NCI-H1694 (cell line): Measurements from ENCODE around the gene GJB1.
A peak's percentile ranks its signal among the peaks of the same experiment; 100 is the strongest.

Experiments used
- DNase-seq: peaks from one replicate; lab custom pipeline; 2025; lab: John Stamatoyannopoulos, UW

Gene GJB1

DNA sequence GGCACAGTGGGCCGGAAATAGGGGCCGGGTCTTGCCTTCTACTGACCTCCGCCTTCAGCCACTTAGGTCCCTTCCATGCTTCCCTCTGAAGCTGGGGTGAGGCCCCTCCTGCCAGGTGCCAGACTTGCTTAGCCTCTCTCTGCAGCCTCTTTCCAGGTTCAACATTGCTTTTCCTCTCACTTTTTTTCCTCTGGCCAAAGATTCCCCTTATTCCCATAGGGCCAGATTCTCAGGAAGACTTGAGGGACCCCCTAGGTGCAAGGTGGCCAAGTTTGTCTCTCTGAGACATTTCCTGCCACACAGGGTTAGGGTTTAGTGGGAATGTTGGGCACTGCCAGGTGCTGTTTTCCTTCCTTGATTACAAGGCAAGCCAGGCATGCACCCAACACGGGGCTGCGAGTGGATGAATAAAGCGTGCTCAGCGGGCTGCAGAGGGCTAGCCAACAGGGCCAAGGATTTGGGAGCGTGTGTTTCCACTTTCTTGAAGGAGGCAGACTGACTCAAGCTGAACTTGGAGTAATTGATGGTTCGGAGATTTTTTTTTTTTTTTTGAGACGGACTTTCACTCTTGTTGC, 7.6 kb upstream of the GJB1 start:
- no peak for DNase-seq

DNA sequence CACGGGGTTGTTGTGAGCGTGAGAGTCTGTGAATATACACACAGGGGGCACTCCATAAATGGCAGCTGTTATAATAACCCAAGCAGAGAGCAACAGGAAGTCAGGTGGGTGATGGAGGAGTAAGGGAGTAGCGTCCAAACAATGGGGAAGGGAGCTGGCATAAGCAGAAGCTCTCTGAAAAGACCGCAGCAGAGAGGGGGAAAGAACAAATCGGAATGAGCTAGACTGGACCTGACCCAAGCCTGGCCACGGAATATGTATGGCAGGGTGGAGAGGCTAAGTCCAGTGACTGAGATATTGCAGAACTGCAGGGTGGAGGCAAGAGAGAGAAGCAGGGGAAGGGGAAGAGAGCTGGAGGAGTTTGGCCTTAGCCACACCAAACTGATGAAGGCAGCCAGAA, 6.5 kb upstream of the GJB1 start:
- no peak for DNase-seq

- DNase-seq, result no peak
Observed at GRCh38 chrX:71217298-71217697, 5.7 kb upstream of the GJB1 start.

- DNase-seq, result no peak
Observed at GRCh38 chrX:71221145-71221544, 1.9 kb upstream of the GJB1 start.

DNA sequence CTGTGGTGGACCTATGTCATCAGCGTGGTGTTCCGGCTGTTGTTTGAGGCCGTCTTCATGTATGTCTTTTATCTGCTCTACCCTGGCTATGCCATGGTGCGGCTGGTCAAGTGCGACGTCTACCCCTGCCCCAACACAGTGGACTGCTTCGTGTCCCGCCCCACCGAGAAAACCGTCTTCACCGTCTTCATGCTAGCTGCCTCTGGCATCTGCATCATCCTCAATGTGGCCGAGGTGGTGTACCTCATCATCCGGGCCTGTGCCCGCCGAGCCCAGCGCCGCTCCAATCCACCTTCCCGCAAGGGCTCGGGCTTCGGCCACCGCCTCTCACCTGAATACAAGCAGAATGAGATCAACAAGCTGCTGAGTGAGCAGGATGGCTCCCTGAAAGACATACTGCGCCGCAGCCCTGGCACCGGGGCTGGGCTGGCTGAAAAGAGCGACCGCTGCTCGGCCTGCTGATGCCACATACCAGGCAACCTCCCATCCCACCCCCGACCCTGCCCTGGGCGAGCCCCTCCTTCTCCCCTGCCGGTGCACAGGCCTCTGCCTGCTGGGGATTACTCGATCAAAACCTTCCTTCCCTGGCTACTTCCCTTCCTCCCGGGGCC, 1.2 kb downstream of the GJB1 start:
- no peak for DNase-seq

DNA sequence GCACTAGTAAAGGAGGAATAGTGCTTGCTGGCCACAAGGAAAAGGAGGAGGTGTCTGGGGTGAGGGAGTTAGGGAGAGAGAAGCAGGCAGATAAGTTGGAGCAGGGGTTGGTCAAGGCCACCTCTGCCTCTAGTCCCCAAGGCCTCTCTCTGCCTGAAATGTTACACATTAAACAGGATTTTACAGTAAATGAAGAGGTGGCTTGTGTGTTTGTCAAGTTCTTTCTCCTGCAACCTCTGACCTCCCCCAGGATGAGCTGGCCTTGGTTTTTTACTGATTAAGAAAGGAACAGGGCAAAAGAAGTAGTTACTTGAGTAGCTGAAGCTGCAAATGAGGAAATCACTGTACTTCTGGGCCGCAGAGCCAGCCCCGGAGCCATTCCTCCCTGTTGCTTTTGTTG, 2.0 kb downstream of the GJB1 start:
- DNase-seq, result no peak

- DNase-seq, result no peak
Observed at GRCh38 chrX:71225676-71226075, 2.7 kb downstream of the GJB1 start.

DNA sequence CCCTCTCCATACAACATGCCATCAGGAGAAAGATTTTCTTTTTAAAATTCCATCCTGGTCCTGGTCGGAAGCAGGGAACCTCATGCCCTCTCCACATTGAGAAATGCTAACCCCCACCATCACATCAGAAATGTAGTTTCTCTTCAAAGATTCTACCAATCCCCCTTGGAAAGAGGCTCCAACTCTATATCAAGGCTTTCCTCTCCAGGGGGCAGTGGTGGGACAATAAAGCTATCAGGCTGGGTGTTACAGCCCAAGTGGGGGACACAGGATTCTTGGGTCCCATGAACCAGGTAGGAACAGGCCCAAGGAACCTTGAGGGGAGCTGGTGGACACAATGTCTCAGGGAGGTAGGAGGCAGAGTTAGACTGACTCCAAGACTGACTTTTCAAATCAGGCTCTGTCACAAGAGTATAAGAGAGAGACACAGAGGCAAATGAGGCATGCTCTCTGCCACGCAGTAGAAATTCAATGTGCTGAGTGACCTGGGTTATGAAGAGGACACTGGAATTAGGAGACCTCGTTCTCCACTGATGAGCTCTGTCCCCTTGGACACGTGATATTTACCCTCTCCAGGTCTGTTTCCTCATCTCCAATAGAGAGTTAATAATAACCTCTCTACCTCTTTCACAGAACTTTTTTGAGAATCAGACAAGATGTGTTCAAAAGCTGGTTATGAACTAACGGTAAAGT, 4.5 kb downstream of the GJB1 start:
- no peak for DNase-seq

DNA sequence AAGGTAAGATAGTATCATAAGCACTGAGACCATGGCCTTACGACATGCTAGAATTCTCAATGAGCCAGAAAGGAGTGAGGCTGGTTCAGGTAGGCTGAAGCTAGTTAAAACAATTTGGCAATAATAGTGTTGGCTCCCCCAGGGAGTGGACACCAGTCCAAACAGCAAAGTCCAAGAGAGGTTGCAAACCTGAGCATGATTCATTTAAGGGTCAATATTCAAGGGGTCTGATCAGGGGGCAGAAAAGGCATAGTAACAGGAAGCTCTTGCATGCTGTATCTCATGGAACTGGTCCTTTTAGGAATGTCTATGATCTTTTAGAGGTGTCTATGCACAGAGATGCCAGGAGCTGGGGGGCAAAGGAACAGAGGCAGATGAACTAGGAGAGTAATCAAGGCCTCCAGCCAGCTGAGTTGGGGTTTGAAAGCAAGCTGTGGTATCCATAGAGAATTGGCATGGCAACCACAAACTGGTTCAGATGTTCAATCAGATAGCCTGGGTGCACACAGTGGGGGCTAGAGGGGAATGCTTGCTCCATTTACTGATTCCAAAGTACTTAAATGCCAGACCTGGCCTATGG, 5.1 kb downstream of the GJB1 start:
- no peak for DNase-seq

DNA sequence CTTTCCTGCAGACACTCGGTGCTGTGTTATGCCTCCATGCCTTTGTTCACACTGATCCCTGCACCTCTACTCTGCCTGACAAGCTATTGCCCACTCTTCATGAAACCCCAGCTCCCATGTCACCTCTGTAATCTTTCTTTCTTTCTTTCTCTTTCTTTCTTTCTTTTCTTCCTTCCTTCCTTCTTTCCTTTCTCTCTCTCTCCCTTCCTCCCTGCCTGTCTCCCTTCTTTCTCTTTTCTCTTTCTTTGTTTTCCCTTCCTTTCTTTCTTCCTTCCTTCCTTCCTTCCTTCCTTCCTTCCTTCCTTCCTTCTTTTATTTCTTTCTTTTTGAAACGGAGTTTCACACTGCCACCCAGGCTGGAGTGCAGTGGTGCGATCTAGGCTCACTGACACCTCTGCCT, 12.5 kb downstream of the GJB1 start:
- no peak for DNase-seq

- no peak for DNase-seq
Observed at GRCh38 chrX:71236836-71237235, 13.8 kb downstream of the GJB1 start.

DNA sequence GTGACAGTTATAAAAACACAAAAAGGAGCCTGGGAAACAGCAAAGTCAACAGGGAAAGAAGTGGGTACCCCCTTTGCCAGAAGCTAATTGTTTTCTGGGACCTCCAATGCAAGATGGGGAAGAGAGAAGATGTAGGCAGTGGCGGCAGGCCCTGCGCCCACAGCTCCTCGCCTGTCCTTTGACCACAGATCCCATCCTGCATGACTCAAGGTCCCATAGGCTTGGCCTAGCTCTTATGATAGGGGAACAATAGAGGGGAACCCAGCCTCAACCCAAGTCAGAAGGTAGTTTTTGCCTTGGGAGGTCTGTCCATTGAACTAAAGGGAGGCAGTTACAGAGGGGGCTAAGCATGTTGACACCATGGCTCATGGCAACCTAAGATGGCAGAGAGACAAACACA, 16.8 kb downstream of the GJB1 start:
- no peak for DNase-seq

GRCh38 chrX:71241301-71241700, 18.3 kb downstream of the GJB1 start:
- DNase-seq, result no peak

DNA sequence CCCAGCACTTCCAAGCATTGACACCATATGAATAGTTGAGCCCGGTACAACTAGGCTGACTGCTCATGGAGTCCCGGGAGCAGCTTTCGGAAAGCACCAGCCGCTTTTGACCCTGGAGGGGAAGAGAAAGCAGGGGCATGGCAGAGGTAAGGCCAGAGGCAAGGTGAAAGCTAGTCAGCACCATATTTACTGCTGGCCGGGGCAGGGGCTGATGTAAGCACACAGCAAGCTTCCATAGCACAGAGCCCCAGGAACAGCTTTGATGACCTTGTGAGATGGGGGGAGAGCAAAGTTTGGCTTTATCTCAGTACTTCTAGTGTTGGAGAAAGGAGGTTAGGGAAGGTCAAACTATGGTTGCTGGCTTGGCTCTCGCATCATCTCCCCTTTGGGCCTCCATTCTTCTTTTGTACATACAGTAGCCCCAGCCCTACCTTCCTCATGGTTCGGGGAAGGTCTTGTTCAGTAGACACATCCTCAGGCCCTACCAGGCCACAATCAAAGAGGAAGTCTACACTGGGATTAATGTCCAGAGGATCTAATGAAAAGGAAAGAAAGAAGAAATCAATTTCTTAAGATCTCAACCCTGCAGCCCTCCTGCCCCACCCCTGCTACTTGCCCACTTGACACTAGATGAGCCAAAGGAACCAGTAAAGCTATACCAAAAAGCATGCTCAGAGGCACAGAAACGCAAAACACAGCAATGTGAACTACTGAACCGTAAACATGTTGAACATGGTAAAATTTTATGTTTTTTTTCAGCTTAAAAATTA, 21.5 kb downstream of the GJB1 start:
- DNase-seq, result no peak

GRCh38 chrX:71245159-71245558, 22.1 kb downstream of the GJB1 start:
- DNase-seq, result no peak

GRCh38 chrX:71250841-71251240, 27.8 kb downstream of the GJB1 start:
- DNase-seq, result no peak

DNA sequence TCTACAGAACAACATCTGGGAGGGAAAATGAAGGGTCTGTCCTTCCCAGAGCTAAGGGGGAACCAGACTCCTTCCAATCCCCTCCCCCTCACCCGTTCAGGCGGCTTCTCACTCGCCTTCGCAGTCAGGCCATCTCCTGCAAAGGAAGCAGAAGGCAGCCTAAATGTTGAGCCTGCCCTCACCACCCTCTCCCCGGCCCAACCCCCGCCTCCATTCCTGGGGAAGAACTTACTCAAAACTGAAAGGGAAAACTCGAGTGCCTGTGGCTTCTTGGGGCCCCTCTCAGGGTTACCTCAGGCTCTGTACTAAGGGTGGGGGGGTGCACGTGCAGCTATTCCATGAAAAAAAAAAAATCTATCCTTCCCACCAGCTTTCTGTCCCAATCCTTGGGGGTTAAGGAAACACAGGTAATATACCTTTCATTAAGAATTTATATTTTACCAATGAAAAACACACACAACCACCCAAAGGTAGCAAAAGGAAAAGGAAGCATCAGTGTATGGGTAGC, 28.5 kb downstream of the GJB1 start:
- DNase-seq, result no peak

DNA sequence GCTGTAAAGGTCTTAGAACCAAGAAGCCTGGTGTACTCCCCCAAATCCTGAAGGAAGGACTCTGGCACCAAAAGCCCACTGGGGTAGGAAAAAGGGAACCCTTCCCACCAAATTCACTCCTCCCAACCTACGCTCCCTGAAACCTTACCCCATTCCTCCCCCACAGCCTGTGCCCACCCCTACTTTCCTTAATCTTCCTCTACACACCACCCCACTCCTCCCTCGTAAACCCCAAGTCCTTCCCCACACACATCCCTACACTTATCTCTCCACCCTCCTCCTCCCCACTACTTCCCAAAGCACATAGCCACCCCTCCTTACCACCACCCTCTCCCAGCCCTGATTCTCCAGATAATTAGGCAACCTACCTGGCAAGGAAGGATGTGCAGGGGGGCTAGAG, 29.2 kb downstream of the GJB1 start:
- no peak for DNase-seq

DNA sequence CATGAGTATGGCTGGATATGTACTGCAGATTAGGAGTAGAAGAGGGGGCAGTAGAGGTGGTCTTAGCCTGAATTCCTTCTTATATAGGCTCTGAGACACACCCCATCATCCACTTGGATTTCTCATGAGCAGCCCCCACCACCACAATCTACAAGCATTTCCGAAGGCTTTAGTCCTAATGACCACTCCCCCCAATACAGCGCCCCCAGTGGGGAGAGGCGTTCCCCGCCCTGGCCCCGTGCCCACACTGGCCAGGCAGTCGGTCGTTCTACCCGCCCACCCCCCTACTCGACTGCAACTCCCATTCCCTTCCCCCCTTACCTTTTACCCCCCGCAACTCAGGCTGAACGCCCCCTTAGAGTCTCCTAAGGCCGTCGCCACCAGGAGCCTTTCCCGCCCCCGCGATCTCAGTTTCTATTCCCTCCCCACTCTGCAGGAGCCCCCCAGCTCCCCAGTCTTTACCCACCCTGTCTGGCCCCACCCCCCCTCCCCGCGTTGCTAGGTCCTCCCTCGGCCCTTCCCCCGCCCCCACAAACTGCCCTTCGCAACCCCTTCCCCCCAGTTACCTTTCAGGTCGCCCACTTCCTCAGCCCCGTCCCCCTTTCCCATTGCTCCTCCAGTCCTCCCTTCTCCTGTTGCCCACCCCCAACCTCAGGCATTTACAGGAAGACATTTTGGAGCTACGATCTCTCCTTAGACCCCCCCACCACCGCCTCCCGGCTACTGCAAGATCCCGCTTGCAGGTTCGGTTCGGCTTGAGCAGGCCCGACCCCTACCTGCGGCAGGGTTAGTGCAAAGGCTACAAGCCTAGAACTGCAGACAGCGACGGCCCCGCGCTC, 30.4 kb downstream of the GJB1 start:
- no peak for DNase-seq

GRCh38 chrX:71254092-71254963, 31.3 kb downstream of the GJB1 start, which contains the start of gene ZMYM3:
Gene ZMYM3, minus strand, starts transcription at chrX:71254140. Its CDS starts 885 bp downstream, at chrX:71253255.
- peak; percentile 82 for DNase-seq
